Ovary (tissue), 3 donors: ENCODE data around the gene F12.

ENCODE experiments used
- EP300 ChIP-seq: sonication (generic); formaldehyde crosslinking; IDR thresholded peaks from one replicate; pipeline ENCODE4 v1.6.1; 2017; ENCODE audit warnings: antibody characterized with exemption
- POLR2A ChIP-seq: fragments of 450-650 bp; IDR thresholded peaks from one replicate; pipeline ENCODE4 v1.6.1; 2017; ENCODE audit warnings: antibody characterized with exemption, mild to moderate bottlenecking, moderate library complexity
- TF ChIP-seq, protein P1 (sequence below), 3 donors: fragments of 450-650 bp in 2 of 3; fragments of 200-600 bp in 1 of 3; IDR thresholded peaks; one replicate each; pipeline versions ENCODE4 v1.5.1 to v1.8.0; 2016 to 2022; ENCODE audit warnings: antibody characterized with exemption in 3 of 3, mild to moderate bottlenecking in 1 of 3
- donor health status: DM: no; HTN: no; CAD: no.

DNA sequence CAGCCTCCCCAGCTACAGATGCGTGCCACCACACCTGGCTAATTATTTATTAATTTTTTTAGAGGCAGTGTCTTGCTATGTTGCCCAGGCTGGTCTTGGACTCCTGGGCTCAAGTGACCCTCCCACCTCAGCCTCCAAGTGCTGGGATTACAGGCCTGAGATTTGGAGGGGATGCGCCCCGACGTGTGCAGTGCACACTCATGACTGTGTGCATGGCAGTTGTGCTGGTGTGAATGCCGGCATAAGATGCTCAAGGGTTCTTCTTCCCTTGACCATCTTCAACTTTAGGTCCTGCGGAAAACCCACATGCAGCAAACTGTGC, 28.6 kb downstream of the F12 start:
- TF ChIP-seq, protein P1, sequence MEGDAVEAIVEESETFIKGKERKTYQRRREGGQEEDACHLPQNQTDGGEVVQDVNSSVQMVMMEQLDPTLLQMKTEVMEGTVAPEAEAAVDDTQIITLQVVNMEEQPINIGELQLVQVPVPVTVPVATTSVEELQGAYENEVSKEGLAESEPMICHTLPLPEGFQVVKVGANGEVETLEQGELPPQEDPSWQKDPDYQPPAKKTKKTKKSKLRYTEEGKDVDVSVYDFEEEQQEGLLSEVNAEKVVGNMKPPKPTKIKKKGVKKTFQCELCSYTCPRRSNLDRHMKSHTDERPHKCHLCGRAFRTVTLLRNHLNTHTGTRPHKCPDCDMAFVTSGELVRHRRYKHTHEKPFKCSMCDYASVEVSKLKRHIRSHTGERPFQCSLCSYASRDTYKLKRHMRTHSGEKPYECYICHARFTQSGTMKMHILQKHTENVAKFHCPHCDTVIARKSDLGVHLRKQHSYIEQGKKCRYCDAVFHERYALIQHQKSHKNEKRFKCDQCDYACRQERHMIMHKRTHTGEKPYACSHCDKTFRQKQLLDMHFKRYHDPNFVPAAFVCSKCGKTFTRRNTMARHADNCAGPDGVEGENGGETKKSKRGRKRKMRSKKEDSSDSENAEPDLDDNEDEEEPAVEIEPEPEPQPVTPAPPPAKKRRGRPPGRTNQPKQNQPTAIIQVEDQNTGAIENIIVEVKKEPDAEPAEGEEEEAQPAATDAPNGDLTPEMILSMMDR (IDR thresholded peaks at IDR 0.05) = no peak
- TF ChIP-seq EP300 (no peak), POLR2A (no peak)
